H1 (cell line): Measurements from ENCODE around the gene ADD1. TPM values are rescaled to one million over a fixed set of nuclear protein-coding genes. Genes with fewer than 3 reads are reported as not detected.

Experiments
- ATF2 ChIP-seq: IDR thresholded peaks from 2 replicates; pipeline ENCODE4 v1.6.1; 2012; ENCODE audit warnings: low read length, inconsistent platforms
- PHF8 ChIP-seq: fragments of 200-600 bp; sonication (generic); conservative IDR thresholded peaks from 2 replicates; pipeline ENCODE4 v1.7.1; 2012; ENCODE audit warnings: low read depth, mild to moderate bottlenecking, inconsistent platforms, low read length, moderate library complexity
- RAD21 ChIP-seq, 2 experiments: IDR thresholded peaks in 1 of 2; conservative IDR thresholded peaks in 1 of 2; 2 replicates each; pipeline ENCODE4 v1.6.1; 2011; ENCODE audit warnings: low read depth in 2 of 2, low read length in 2 of 2, improper control_type of control experiment in 1 of 2, inconsistent platforms in 1 of 2, mild to moderate bottlenecking in 1 of 2, moderate library complexity in 1 of 2
- SIX5 ChIP-seq: IDR thresholded peaks from 2 replicates; pipeline ENCODE4 v1.6.1; 2011; ENCODE audit warnings: mild to moderate bottlenecking, low read depth, low read length
- SP1 ChIP-seq: IDR thresholded peaks from 2 replicates; pipeline ENCODE4 v1.6.1; 2011; ENCODE audit warnings: low read depth, low read length
- TAF1 ChIP-seq: IDR thresholded peaks from 2 replicates; pipeline ENCODE4 v1.6.1; 2011; ENCODE audit warnings: mild to moderate bottlenecking, low read depth, low read length
- polyA plus RNA-seq, 7 experiments: library from polyadenylated mRNA; depleted of rRNA in 3 of 7; stranded (reverse) in 5 of 7; unstranded in 2 of 7; fragments of >200 nt in 5 of 7; fragments of 200-250 nt in 2 of 7; gene quantifications; 1 replicate in 5 of 7; 2 replicates in 1 of 7; 4 replicates in 1 of 7; pipeline versions ENCODE4 v1.2.1 to v1.2.3, GENCODE V29; 2011 to 2013; ENCODE audit warnings: missing spikeins in 2 of 7, mixed read lengths in 2 of 7
- total RNA-seq: library from RNA; stranded (reverse); fragmentation: NEBNext Ultra II Directional; extraction: Animal tissue kit (Norgen Biotek cat#: 25700); gene quantifications from 2 replicates; pipeline ENCODE4 v1.2.1, GENCODE V29; 2021

ADD1 gene
- total and polyA plus RNA-seq, 2 of the 8 experiments (the other 6 are each of a cell fraction or from before 2014, with no cell fraction given), result 113 to 143 TPM

- TF ChIP-seq ATF2 (no peak), PHF8 (no peak), RAD21 (IDR thresholded peaks at IDR 0.05 in 1 of 2, conservative IDR thresholded peaks at IDR 0.05 in 1 of 2; ENCODE audit: low read depth in 2 of 2, low read length in 2 of 2) (no peak), SP1 (no peak), TAF1 (no peak), SIX5 (no peak)
These were observed 11.2 kb upstream of the ADD1 start (continued) for GRCh38 chr4:2832309-2832980.
